HG02973 (cell line): Measurements from ENCODE around the gene OPCML.

Experiments
- ATAC-seq: cut with Tn5 transposase; IDR thresholded peaks from one replicate; pipeline ENCODE4 v1.9.1; 2021; ENCODE audit warnings: moderate library complexity; ENCODE audit not compliant: unreplicated experiment

The OPCML gene

GRCh38 chr11:132601875-132602274 lies 930.4 kb downstream of the OPCML start:
- ATAC-seq: no peak

GRCh38 chr11:132595711-132596134 lies 936.6 kb downstream of the OPCML start:
- no peak for ATAC-seq

GRCh38 chr11:132595246-132595645 lies 937.1 kb downstream of the OPCML start:
- ATAC-seq: no peak

GRCh38 chr11:132590986-132591385 lies 941.3 kb downstream of the OPCML start:
- ATAC-seq: no peak

- no peak for ATAC-seq
Observed at GRCh38 chr11:132590554-132590953, 941.7 kb downstream of the OPCML start.

- ATAC-seq: no peak
Observed at GRCh38 chr11:132589791-132590190, 942.5 kb downstream of the OPCML start.

GRCh38 chr11:132588366-132588765 lies 943.9 kb downstream of the OPCML start:
- no peak for ATAC-seq

GRCh38 chr11:132587716-132588115 lies 944.6 kb downstream of the OPCML start:
- ATAC-seq: no peak

- ATAC-seq: no peak
Observed at GRCh38 chr11:132586801-132587200, 945.5 kb downstream of the OPCML start.

GRCh38 chr11:132579634-132580327 lies 952.5 kb downstream of the OPCML start:
- no peak for ATAC-seq

GRCh38 chr11:132579136-132579535 lies 953.2 kb downstream of the OPCML start:
- ATAC-seq: no peak

GRCh38 chr11:132578580-132578979 lies 953.7 kb downstream of the OPCML start:
- no peak for ATAC-seq

GRCh38 chr11:132576706-132577105 lies 955.6 kb downstream of the OPCML start:
- no peak for ATAC-seq

GRCh38 chr11:132564091-132564885 lies 968.0 kb downstream of the OPCML start:
- ATAC-seq: no peak

GRCh38 chr11:132563050-132563449 lies 969.3 kb downstream of the OPCML start:
- no peak for ATAC-seq

GRCh38 chr11:132561937-132562336 lies 970.4 kb downstream of the OPCML start:
- ATAC-seq: no peak

- ATAC-seq: no peak
Observed at GRCh38 chr11:132559331-132560036, 972.8 kb downstream of the OPCML start.

GRCh38 chr11:132556316-132556715 lies 976.0 kb downstream of the OPCML start:
- ATAC-seq: no peak

GRCh38 chr11:132555617-132556016 lies 976.7 kb downstream of the OPCML start:
- ATAC-seq: no peak

GRCh38 chr11:132551016-132551415 lies 981.3 kb downstream of the OPCML start:
- ATAC-seq: no peak

GRCh38 chr11:132549561-132549960 lies 982.7 kb downstream of the OPCML start:
- no peak for ATAC-seq

- no peak for ATAC-seq
Observed at GRCh38 chr11:132549001-132549400, 983.3 kb downstream of the OPCML start.
